Uterus (tissue), 4 donors: ENCODE measurements around the gene IQCC. TPM values are rescaled to one million over a fixed set of nuclear protein-coding genes. Genes with fewer than 3 reads are reported as not detected.

Experiments
- DNase-seq, 2 donors: peaks; one replicate each; pipeline ENCODE4 v3.0.0-alpha.2; 2019 to 2020
- H3K27ac ChIP-seq, 2 donors: fragments of 200-600 bp; sonication (generic); 1 replicate in 1 of 2; 2 replicates in 1 of 2; pipeline ENCODE4 v1.5.1; 2016 to 2018
- H3K27me3 ChIP-seq, 2 donors: fragments of 200-600 bp; sonication (generic); one replicate each; pipeline ENCODE4 v1.5.1; 2018 to 2019; ENCODE audit warnings: control low read depth in 1 of 2
- H3K36me3 ChIP-seq, 2 donors: fragments of 200-600 bp; sonication (generic); one replicate each; pipeline ENCODE4 v1.5.1; 2019; ENCODE audit warnings: control low read depth in 1 of 2
- H3K4me1 ChIP-seq, 2 donors: fragments of 200-600 bp; sonication (generic); one replicate each; pipeline ENCODE4 v1.5.1; 2018 to 2019; ENCODE audit warnings: control low read depth in 1 of 2
- H3K4me3 ChIP-seq, 2 donors: fragments of 200-600 bp; sonication (generic); 1 replicate in 1 of 2; 2 replicates in 1 of 2; pipeline ENCODE4 v1.5.1; 2018 to 2019; ENCODE audit warnings: mild to moderate bottlenecking in 1 of 2
- H3K9me3 ChIP-seq, 2 donors: fragments of 200-600 bp; sonication (generic); one replicate each; pipeline ENCODE4 v1.5.1; 2019; ENCODE audit warnings: control low read depth in 1 of 2
- CTCF ChIP-seq, 4 experiments: fragments of 200-600 bp in 2 of 4; fragments of 450-650 bp in 2 of 4; sonication (generic) in 2 of 4; IDR thresholded peaks; one replicate each; pipeline ENCODE4 v1.5.1; 2016 to 2019; ENCODE audit warnings: antibody characterized with exemption in 4 of 4, mild to moderate bottlenecking in 2 of 4, moderate library complexity in 1 of 4
- POLR2A ChIP-seq, 2 donors: fragments of 450-650 bp; IDR thresholded peaks; one replicate each; pipeline ENCODE4 v1.6.1; 2016; ENCODE audit warnings: antibody characterized with exemption in 2 of 2, mild to moderate bottlenecking in 1 of 2, moderate library complexity in 1 of 2
- intact Hi-C: fragments of 100-400 bp; cut with DNase I; formaldehyde crosslinking; loops from one replicate; pipeline ENCODE4 v1.15.1; 2023; ENCODE audit warnings: low total_unique reads
- total RNA-seq, 4 donors: library from RNA; depleted of rRNA in 3 of 4; stranded (reverse); fragments of >200 nt in 3 of 4; gene quantifications; one replicate each; pipeline versions ENCODE4 v1.1.0 to v1.2.4, GENCODE V29; 2014 to 2023
- donor health status: DM: yes; HTN: yes; CAD: no.

IQCC gene
- total RNA-seq, 4 donors from 2014 or later, result 0.51 to 6.8 (median 4.3) TPM

DNA sequence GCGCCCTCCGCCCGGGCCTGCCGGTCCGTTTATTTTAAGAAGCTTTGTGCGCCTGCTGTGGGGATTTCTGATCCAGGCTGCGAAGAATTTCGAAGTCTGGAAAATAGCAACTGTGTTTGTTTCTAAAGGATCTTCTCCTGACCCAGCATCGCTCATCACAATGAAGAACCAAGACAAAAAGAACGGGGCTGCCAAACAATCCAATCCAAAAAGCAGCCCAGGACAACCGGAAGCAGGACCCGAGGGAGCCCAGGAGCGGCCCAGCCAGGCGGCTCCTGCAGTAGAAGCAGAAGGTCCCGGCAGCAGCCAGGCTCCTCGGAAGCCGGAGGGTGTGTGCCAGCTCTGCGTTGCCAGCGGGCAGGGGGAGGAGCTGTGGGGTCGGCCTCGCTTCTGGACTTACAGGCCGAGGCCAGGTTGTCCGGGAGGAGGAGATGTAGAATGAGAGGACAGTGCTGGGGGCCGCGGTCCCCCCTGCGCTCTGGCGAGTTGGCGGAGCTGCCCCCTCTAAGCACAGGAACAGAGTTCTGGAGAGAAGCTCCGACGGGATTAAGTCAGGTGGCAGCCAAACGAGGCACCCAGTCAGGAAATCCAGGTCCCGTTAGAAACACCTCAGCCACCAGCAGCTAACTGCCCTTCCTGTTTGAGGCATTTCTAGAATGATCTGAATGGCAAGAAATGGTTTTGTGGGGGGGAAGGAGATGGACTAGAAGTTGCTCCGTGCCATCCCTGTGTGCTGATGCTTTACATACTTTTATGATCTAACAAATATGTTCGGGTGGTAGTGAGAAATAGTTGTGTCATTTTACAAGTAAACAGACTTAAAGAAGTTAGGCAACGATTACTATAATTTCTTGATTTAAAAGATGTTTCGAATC lies 25.0 kb upstream of the IQCC start:
- no peak for TF ChIP-seq CTCF (IDR thresholded peaks at IDR 0.05)
- peaks cover 13 to 15% of the 10 kb centered on the region in 2 donors for H3K4me1 ChIP-seq
- DNase-seq, result peak; percentile 47 to 59
- no peaks in the 10 kb centered on the region for H3K9me3 ChIP-seq
- peak overlapping the region; percentile 91 to 96 for H3K27ac ChIP-seq
- H3K27me3 ChIP-seq, result no peaks in the 10 kb centered on the region
- intact Hi-C loops, result no loop called here
- H3K4me3 ChIP-seq, result peak overlapping the region; percentile 50 to 63
- no peaks in the 10 kb centered on the region for H3K36me3 ChIP-seq

- no peak for TF ChIP-seq POLR2A (IDR thresholded peaks at IDR 0.05)
- no peak for TF ChIP-seq CTCF (IDR thresholded peaks at IDR 0.05)
- peak overlapping the region; percentile 37 to 91 for H3K27ac ChIP-seq
- no peak for DNase-seq
- H3K4me1 ChIP-seq, result peaks cover 13 to 15% of the 10 kb centered on the region in 2 donors
- intact Hi-C loops, result no loop called here
- H3K9me3 ChIP-seq, result no peaks in the 10 kb centered on the region
- H3K27me3 ChIP-seq, result no peaks in the 10 kb centered on the region
- H3K36me3 ChIP-seq, result no peaks in the 10 kb centered on the region
- peak overlapping the region in 1 of 2 donors; percentile 63 for H3K4me3 ChIP-seq
These were observed 24.4 kb upstream of the IQCC start for GRCh38 chr1:32181065-32181464.

DNA sequence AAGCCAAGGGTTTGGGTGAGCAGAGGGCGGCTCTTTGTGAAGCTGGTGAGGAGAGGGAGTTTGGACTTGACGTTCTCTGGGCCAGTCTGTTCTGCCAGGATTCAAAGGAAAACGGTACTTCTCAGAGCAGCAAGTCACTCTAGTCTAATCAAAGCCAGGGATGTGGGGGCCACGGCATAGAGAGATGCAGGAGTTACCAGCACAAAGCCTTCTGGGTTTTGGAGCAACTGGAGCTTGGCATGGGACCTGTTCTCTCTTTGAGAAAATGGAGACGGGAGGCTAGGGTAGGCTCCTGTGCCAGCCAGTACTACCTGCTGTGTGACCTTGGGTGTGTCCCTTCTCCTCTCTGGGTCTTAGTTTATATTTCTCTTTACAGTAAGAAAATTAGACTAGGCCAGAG lies 23.9 kb upstream of the IQCC start:
- intact Hi-C loops, result no loop called here
- peaks cover 13 to 15% of the 10 kb centered on the region in 2 donors for H3K4me1 ChIP-seq
- peak overlapping the region in 1 of 2 donors; percentile 37 for H3K27ac ChIP-seq
- H3K4me3 ChIP-seq, result no peak overlapping the region
- no peaks in the 10 kb centered on the region for H3K27me3 ChIP-seq
- TF ChIP-seq POLR2A (IDR thresholded peaks at IDR 0.05) (no peak), CTCF (IDR thresholded peaks at IDR 0.05) (no peak)
- H3K36me3 ChIP-seq, result no peaks in the 10 kb centered on the region
- no peak for DNase-seq
- no peaks in the 10 kb centered on the region for H3K9me3 ChIP-seq

DNA sequence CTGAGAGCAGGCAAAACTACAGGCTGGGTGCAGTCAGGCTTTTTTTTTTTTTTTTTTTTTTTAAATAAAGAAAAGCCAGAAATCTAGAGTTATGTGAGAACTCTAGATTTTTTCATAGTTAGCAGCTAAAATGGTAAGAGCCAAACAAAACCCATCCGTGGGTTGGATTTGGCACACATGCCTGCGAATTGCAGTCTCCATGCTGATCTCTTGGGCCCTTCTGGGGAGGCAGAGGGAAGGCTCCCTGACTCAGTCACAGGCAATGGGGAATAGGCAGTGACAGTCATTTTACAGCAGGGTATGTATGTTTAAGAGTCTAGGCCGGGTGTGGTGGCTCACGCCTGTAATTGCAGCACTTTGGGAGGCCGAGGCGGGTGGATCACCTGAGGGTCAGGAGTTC lies 23.4 kb upstream of the IQCC start:
- intact Hi-C loops, result no loop called here
- H3K27me3 ChIP-seq, result no peaks in the 10 kb centered on the region
- no peaks in the 10 kb centered on the region for H3K9me3 ChIP-seq
- H3K36me3 ChIP-seq, result no peaks in the 10 kb centered on the region
- H3K4me3 ChIP-seq, result no peak overlapping the region
- H3K27ac ChIP-seq, result no peak overlapping the region
- no peak for DNase-seq
- H3K4me1 ChIP-seq, result peaks cover 13 to 15% of the 10 kb centered on the region in 2 donors
- TF ChIP-seq POLR2A (IDR thresholded peaks at IDR 0.05), result no peak
- no peak for TF ChIP-seq CTCF (IDR thresholded peaks at IDR 0.05)

DNA sequence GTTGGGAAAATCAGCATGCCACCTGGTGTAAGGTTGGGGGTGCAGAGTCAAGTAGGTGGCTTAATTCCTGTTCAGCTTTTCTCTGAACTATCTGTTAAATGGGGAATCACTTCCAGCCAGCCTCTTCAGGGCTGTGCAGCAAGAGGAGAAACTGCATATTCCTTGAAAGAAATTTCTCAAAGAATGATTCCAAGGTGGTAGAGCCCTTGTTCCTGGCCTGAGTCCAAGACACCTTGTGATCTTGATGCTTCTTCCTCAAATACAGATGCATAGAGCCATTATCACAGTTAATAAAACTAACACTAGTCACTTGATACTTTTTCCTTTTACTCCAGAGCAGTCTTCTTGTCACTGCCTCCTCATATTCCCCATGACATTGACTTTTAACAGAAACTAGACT lies 20.8 kb upstream of the IQCC start:
- Histone ChIP-seq H3K9me3 (no peaks in the 10 kb centered on the region), H3K4me3 (no peak overlapping the region), H3K4me1 (peaks cover 13 to 15% of the 10 kb centered on the region in 2 donors), H3K36me3 (no peaks in the 10 kb centered on the region), H3K27me3 (no peaks in the 10 kb centered on the region), H3K27ac (no peak overlapping the region)
- no peak for DNase-seq
- intact Hi-C loops, result no loop called here
- TF ChIP-seq POLR2A (IDR thresholded peaks at IDR 0.05), result no peak
- no peak for TF ChIP-seq CTCF (IDR thresholded peaks at IDR 0.05)
